ENCODE results near the gene RPUSD1.
"Not testable (repeated sequence)": the region's sequence is repeated elsewhere in the genome, so short reads cannot be mapped to it uniquely, and the experiment has no call there.

RPUSD1 gene

GRCh38 chr16:747978-748746 is 40.0 kb downstream of the RPUSD1 start:
- DNase-seq (ENCODE audit: low read depth): no peak

DNA sequence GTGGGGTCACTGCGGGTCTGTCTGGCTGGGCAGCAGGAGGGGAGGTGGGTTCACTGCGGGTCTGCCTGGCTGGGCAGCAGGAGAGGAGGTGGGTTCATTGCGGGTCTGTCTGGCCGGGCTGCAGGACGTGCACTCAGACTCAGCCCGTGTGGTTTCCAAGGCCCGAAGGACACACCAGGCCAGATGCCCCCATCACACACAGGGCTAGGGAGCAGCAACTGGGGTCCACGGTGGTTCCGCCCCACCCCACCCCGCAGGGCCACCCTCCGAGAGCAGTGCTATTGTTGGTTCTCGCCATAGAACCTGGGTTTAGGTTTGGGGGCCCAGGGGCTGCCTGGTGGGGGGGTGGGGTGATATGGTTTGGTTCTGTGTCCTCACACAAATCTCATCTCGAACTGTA is 41.5 kb downstream of the RPUSD1 start:
- DNase-seq (ENCODE audit: low read depth): no peak

GRCh38 chr16:745739-746138 is 42.4 kb downstream of the RPUSD1 start:
- no peak for DNase-seq (ENCODE audit: low read depth)

DNA sequence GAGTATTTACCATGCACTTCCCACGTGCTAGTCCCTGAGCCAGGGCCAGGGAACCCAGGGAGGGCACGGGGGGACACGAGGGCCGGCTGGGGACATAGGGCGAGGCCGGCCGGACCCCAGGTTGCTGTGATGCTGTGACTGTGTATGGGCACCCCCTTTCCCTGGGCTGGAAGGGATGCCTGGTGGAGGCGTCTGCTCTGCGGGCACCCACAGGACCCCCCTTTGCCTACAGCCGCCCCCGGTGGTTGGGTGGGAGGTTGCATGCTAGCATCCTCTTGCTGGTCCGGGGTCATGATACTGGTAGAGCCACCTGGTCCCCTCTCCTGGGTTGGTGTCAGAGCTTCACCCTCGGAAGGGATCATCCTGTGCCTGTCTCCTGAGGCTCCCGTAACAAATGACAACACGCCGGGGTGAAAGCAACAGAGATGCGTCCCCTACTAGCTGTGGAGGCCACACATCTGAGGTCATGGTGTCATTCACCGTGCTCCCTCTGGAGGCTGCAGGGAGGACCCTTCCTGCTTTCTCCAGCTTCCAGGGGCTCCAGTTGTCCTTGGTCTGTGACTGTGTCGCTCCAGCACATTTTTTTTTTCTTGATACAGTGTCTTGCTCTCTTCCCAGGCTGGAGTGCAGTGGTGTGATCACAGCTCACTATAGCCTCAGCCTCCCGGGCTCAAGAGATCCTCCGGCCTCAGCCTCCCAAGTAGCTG is 44.2 kb downstream of the RPUSD1 start:
- DNase-seq (ENCODE audit: low read depth): no peak

DNA sequence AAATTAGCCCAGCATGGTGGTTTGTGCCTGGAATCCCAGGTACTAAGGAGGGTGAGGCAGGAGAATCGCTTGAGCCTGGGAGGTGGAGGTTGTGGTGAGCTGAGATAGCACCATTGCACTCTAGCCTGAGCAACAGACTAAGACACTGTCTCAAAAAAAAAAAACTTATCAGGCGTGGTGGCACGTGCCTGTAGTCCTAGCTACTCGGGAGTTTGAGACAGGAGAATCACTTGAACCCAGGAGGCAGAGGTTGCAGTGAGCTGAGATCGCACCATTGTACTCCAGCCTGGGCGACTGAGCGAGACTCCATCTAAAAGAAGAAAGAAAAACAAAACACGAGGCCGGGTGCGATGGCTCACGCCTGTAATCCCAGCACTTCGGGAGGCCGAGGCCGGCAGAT is 45.3 kb downstream of the RPUSD1 start:
- not testable (repeated sequence) for DNase-seq (ENCODE audit: low read depth)

GRCh38 chr16:741986-742629 is 46.1 kb downstream of the RPUSD1 start:
- no peak for DNase-seq (ENCODE audit: low read depth)

DNA sequence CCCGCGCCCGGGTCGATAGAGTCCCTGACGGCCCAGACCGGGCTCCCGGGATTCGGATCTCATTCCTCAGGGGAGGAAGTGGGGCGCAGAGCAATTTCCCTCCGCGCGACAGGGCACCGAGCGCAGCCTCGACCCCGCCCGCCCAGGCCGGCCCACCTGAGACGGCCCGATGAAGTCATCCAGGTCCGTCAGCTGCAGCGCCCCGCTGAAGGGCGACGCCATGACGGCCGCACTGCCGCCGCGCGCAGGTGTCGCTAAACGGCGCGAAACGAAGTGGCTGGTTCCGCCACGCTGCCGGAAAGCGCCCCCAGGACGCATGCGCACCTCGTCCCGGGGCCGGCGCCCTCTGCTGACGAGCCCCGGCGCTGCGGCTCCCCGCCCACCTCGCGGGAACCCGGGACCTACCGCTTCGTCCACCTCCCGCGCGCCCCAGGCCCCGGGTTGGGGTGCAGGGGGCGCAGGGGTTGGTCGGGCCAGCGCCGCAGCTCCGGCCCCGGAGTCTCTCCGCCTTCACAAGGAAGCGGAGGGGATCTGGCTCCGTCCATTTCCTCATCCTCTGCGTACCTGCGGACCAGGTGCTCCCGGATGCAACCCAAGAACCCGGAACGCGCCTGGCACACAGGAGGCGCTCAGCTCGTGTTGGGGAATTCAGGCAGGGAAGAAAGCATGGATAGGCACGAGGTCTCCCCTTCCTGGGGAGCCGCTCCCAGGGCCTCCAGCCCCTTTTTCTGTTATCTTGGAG is 47.2 kb downstream of the RPUSD1 start, which contains the start of gene CIAO3:
TSS of gene CIAO3 (minus strand) at position 234 of the 742 bp plus-strand sequence. CDS start at position 222, 12 bp downstream.
- peak; percentile 97 for DNase-seq (ENCODE audit: low read depth)

GRCh38 chr16:740459-740763 is 47.8 kb downstream of the RPUSD1 start:
- DNase-seq (ENCODE audit: low read depth): no peak

- DNase-seq (ENCODE audit: low read depth): no peak
Measured at GRCh38 chr16:739560-740458, 48.4 kb downstream of the RPUSD1 start.

DNA sequence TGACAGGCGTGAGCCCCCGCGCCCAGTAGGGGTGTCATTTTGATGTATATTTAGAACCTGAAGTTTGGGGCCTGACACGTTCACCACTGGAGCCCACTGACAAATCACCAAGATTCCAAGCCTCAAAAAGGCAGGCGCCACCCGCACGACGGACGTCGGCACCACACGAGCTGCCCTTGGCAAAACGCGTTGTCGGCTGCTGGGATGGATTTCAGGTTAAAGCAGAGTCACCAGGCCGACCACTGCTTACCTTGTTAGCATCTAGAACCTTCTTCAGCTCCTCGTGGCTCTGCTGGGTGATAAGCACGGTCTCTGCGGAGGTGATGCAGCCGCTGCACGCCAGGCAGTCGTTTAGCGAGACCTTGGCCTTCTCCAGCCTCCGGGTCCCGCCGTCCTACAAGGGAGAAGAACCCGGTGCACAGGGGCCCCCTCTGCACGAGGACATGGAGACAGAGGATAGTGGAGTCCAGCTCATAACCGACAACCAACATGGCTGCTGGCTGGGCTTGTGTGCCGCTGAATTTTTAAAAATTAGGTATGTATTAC is 51.2 kb downstream of the RPUSD1 start:
- DNase-seq (ENCODE audit: low read depth): no peak

DNA sequence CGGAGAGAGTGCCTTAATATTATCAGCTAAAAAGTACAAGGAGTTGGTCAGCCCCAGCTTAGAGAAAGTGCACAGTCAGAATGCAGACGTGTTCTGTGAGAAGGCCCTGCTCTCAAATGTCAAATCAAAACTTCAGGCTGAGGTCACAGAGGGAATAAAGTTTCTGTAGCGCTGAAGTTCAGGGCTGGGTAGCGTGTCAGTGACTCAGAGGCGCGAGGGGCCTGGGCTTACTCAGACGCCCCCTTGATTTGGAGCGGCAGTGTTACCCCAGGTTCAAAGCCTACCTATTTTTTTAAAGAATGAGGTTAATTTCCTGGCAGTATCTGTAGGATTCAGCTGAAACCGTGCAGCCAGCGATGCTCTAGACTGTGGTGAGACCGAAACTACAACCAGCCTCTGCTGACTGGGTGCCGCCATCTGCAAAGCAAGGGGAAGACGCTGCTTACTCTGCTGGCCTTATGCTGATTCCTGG is 52.2 kb downstream of the RPUSD1 start:
- no peak for DNase-seq (ENCODE audit: low read depth)

DNA sequence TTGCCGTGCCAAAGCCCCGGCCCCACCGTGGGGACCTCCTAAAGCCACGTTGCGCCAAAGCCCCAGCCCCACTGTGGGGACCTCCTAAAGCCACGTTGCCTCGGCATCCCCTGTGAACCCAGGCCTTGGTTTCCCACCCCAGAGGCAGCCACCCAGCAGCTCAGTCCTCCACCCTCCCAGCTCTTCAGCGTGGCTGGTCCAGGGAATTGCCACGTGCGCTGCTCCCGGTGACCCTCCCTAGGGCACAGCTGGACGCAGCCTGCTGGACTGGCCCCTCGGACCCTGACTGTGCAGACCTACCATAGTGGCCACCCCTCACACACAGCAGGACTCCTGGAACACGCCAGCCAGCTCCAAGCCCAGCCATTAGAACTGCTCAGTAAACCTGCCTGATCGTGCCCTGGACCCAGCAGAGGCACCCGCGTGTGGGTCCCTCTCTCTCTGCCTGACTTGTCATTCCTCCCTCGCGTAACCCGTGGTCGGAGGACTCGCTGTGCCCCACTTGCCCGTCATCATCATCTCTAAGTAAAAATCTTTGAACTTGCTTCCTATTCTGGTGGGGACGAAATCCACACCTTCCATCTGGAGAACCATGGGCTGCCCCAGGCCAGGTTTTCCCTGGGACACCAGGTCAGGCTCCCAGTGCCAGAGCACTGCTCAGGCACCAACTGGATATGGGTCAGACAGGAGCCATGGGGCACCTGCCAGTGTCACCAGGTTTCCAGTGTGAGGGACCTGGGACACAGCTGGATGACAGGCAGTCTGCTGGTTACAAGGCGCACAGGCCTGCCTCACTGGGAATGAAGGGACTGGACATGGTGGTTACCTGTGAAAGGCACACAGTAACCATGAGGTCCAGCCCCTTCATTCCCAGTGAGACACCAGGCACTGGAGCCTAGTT is 53.0 kb downstream of the RPUSD1 start:
- no peak for DNase-seq (ENCODE audit: low read depth)

Data from stimulated activated CD8-positive, alpha-beta memory T cell treated with anti-CD3 and anti-CD28 coated beads, Interleukin-15, amount 100 ng/mL, for 24 hours (primary cell).